ENCODE measurements around the gene UBQLN4. TPM values are rescaled to one million over a fixed set of nuclear protein-coding genes. Genes with fewer than 3 reads are reported as not detected.
A peak's percentile ranks its signal among the peaks of the same experiment; 100 is the strongest.

Gene UBQLN4
- total RNA-seq, 4 donors from 2014 or later: 16.2 to 24.5 (median 18.6) TPM

GRCh38 chr1:156097499-156098178, 44.0 kb upstream of the UBQLN4 start:
- DNase-seq (ENCODE audit: low spot score) (no peak), ATAC-seq (ENCODE audit: low FRiP score) (no peak)
- TF ChIP-seq CTCF (IDR thresholded peaks at IDR 0.05): no peak

- TF ChIP-seq CTCF (IDR thresholded peaks at IDR 0.05): peak in 2 of 3 donors; percentile 15 to 86
- peak; percentile 72 for DNase-seq (ENCODE audit: low spot score)
- ATAC-seq (ENCODE audit: low FRiP score): peak; percentile 84
Measured at GRCh38 chr1:156096640-156097391, 43.2 kb upstream of the UBQLN4 start.

- TF ChIP-seq CTCF (IDR thresholded peaks at IDR 0.05): no peak
- ATAC-seq (ENCODE audit: low FRiP score) (peak; percentile 19), DNase-seq (ENCODE audit: low spot score) (no peak)
Measured at GRCh38 chr1:156095906-156096508, 42.4 kb upstream of the UBQLN4 start.

GRCh38 chr1:156091610-156092009, 38.0 kb upstream of the UBQLN4 start:
- DNase-seq (ENCODE audit: low spot score) (no peak), ATAC-seq (ENCODE audit: low FRiP score) (no peak)
- no peak for TF ChIP-seq CTCF (IDR thresholded peaks at IDR 0.05)

GRCh38 chr1:156090840-156091188, 37.2 kb upstream of the UBQLN4 start:
- peak; percentile 69 for ATAC-seq (ENCODE audit: low FRiP score)
- peak in 1 of 3 donors; percentile 60 for TF ChIP-seq CTCF (IDR thresholded peaks at IDR 0.05)
- peak; percentile 94 for DNase-seq (ENCODE audit: low spot score)

- no peak for ATAC-seq (ENCODE audit: low FRiP score)
- no peak for DNase-seq (ENCODE audit: low spot score)
- no peak for TF ChIP-seq CTCF (IDR thresholded peaks at IDR 0.05)
Measured at GRCh38 chr1:156090138-156090839, 36.7 kb upstream of the UBQLN4 start.

Measured in omental fat pad (tissue), 4 donors.